GM12878 (cell line): ENCODE results near the gene ALDH3A2. TPM values are rescaled to one million over a fixed set of nuclear protein-coding genes. Genes with fewer than 3 reads are reported as not detected.

Experiments
- ATAC-seq: fragments of 200-7000 bp; cut with Tn5 transposase; 3 replicates; pipeline ENCODE4 v1.9.1; 2020; ENCODE audit warnings: mild to moderate bottlenecking, moderate library complexity
- BruUV-seq: library from RNA; stranded (reverse); fragments of 400-500 nt; replicated peaks from 2 replicates; lab custom pipeline; 2021; lab: Mats Ljungman, UMichigan
- CTCF ChIA-PET: fragments of 300-600 bp; sonication (Branson Sonifier 250); formaldehyde crosslinking; extraction: SDS; loops from one replicate; lab custom pipeline; 2021; ENCODE audit warnings: inconsistent platforms; lab: Yijun Ruan, JAX
- POLR2A ChIA-PET: fragments of 350-600 bp; formaldehyde crosslinking; extraction: SDS; loops from one replicate; lab custom pipeline; 2021; ENCODE audit warnings: inconsistent platforms; lab: Charles Lee
- RAD21 ChIA-PET: fragments of 300-600 bp; sonication (Branson Sonifier 250); formaldehyde crosslinking; loops from one replicate; lab custom pipeline; 2023; ENCODE audit warnings: antibody characterized with exemption; ENCODE audit not compliant: unreplicated experiment; lab: Charles Lee
- SMC1A ChIA-PET: fragments of 300-600 bp; sonication (Branson Sonifier 250); formaldehyde crosslinking; loops from one replicate; lab custom pipeline; 2023; ENCODE audit not compliant: unreplicated experiment, uncharacterized antibody; lab: Charles Lee
- DNase-seq: peaks from one replicate; pipeline ENCODE4 v3.0.0-alpha.2; 2011; ENCODE audit warnings: low read depth, low spot score
- FAIRE-seq: peaks from 3 replicates; lab custom pipeline; 2011; peaks lifted over from hg19 to GRCh38; lab: Jason Lieb, UNC
- H2AFZ ChIP-seq: 2 replicates; pipeline ENCODE4 v1.6.0; 2011; ENCODE audit warnings: low read depth, low read length, control low read depth; ENCODE audit not compliant: control insufficient read depth
- H3K27ac ChIP-seq: 2 replicates; pipeline ENCODE4 v1.5.1; 2011; ENCODE audit warnings: control low read depth; ENCODE audit not compliant: control insufficient read depth, insufficient read depth
- H3K27me3 ChIP-seq, 2 experiments: replicated peaks in 1 of 2; 2 replicates each; pipeline versions ENCODE4 v1.6.0 to v1.6.1; 2011; ENCODE audit warnings: low read length in 1 of 2; ENCODE audit not compliant: control insufficient read depth in 2 of 2, insufficient read depth in 2 of 2
- H3K36me3 ChIP-seq, 2 experiments: 2 replicates each; pipeline ENCODE4 v1.5.1; 2011; ENCODE audit warnings: low read length in 1 of 2; ENCODE audit not compliant: control insufficient read depth in 2 of 2, insufficient read depth in 2 of 2
- H3K4me1 ChIP-seq: 2 replicates; pipeline ENCODE4 v1.6.1; 2011; ENCODE audit warnings: mild to moderate bottlenecking, low read length, moderate library complexity, mixed read lengths; ENCODE audit not compliant: control insufficient read depth, insufficient read depth
- H3K4me2 ChIP-seq: 2 replicates; pipeline ENCODE4 v1.6.0; 2011; ENCODE audit warnings: control low read depth; ENCODE audit not compliant: control insufficient read depth, insufficient read depth
- H3K4me3 ChIP-seq: fragments of 200-600 bp; sonication (generic); 2 replicates; pipeline ENCODE4 v1.5.1; 2016
- H3K79me2 ChIP-seq: 2 replicates; pipeline ENCODE4 v1.6.0; 2011; ENCODE audit warnings: low read length; ENCODE audit not compliant: control insufficient read depth, insufficient read depth
- H3K9ac ChIP-seq: 2 replicates; pipeline ENCODE4 v1.8.0; 2011; ENCODE audit warnings: low read length, control low read depth, mixed read lengths; ENCODE audit not compliant: control insufficient read depth, insufficient read depth
- H3K9me3 ChIP-seq: replicated peaks from 3 replicates; pipeline ENCODE4 v1.5.1; 2011; ENCODE audit warnings: mild to moderate bottlenecking, low read length; ENCODE audit not compliant: control insufficient read depth, insufficient read depth
- H4K20me1 ChIP-seq: 2 replicates; pipeline ENCODE4 v1.6.0; 2011; ENCODE audit not compliant: control insufficient read depth, insufficient read depth
- ESRRA ChIP-seq: IDR thresholded peaks from 2 replicates; pipeline ENCODE4 v1.6.1; 2012; ENCODE audit warnings: mild to moderate bottlenecking, low read length, improper control_type of control experiment
- ETV6 ChIP-seq, 2 experiments: fragments of 450-650 bp in 1 of 2; IDR thresholded peaks in 1 of 2; conservative IDR thresholded peaks in 1 of 2; 2 replicates each; pipeline ENCODE4 v1.6.1; 2014; ENCODE audit warnings: antibody characterized with exemption in 1 of 2, borderline replicate concordance in 1 of 2, low read depth in 1 of 2, mild to moderate bottlenecking in 1 of 2, moderate library complexity in 1 of 2
- MAX ChIP-seq: IDR thresholded peaks from 2 replicates; pipeline ENCODE4 v1.6.1; 2012; ENCODE audit warnings: low read depth, low read length, improper control_type of control experiment
- MYB ChIP-seq: fragments of 150-350 bp; IDR thresholded peaks from 2 replicates; pipeline ENCODE4 v1.6.1; 2014; ENCODE audit warnings: mild to moderate bottlenecking, low read depth, low read length, borderline replicate concordance
- REST ChIP-seq: IDR thresholded peaks from 2 replicates; pipeline ENCODE4 v1.6.1; 2012; ENCODE audit warnings: mild to moderate bottlenecking, low read depth, low read length
- ZNF274 ChIP-seq: IDR thresholded peaks from one replicate; pipeline ENCODE4 v1.8.0; 2011; ENCODE audit not compliant: insufficient read length, insufficient read depth
- WGBS: methylation state at CpG from one replicate; pipeline ENCODE4 v1.1.6; 2016; ENCODE audit warnings: low lambda C conversion rate; ENCODE audit not compliant: insufficient replicate concordance, insufficient coverage; ENCODE audit errors: missing lambda C conversion rate; 5-methylcytosine and 5-hydroxymethylcytosine counted together
- in situ Hi-C: fragments of 300-500 bp; cut with MboI; formaldehyde crosslinking; loops from 9 replicates; pipeline ENCODE4 v1.14.3; 2018; ENCODE audit warnings: mixed read lengths
- intact Hi-C: fragments of 100-400 bp; cut with micrococcal nuclease; formaldehyde crosslinking; loops from one replicate; pipeline ENCODE4 v1.14.2; 2022; ENCODE audit not compliant: unreplicated experiment
- polyA plus RNA-seq, 11 experiments: library from polyadenylated mRNA; depleted of rRNA in 4 of 11; unstranded in 6 of 11; stranded (reverse) in 5 of 11; fragments of >200 nt; fragmentation: Nextera tagmentation in 4 of 11; fragmentation: Illumina TruSeq in 1 of 11; extraction: Ambion mirVana in 4 of 11; extraction: Trizol in 1 of 11; gene quantifications; 1 replicate in 1 of 11; 2 replicates in 10 of 11; pipeline versions ENCODE4 v1.2.1 to v1.2.3, GENCODE V29; 2011 to 2016; ENCODE audit warnings: inconsistent platforms in 2 of 11, missing spikeins in 2 of 11, low read depth in 1 of 11
- total RNA-seq, 4 experiments: library from RNA; depleted of rRNA in 3 of 4; stranded (reverse); fragments of >200 nt in 3 of 4; fragmentation: Illumina TruSeq in 1 of 4; extraction: Trizol in 1 of 4; gene quantifications; 2 replicates each; pipeline versions ENCODE4 v1.2.1 to v1.2.3, GENCODE V29; 2013 to 2021

Gene ALDH3A2
- total and polyA plus RNA-seq, 10 of the 15 experiments (the other 5 are each of a cell fraction or from before 2014, with no cell fraction given), result 5.0 to 37.0 (median 26.1) TPM

- no peak for TF ChIP-seq ESRRA
- no peak for TF ChIP-seq REST
- no peak for TF ChIP-seq ZNF274
- TF ChIP-seq ETV6 (conservative IDR thresholded peaks at IDR 0.05 in 1 of 2, IDR thresholded peaks at IDR 0.05 in 1 of 2; ENCODE audit: borderline replicate concordance in 1 of 2, low read depth in 1 of 2), result no peak
- no peak for TF ChIP-seq MYB
- no peak for TF ChIP-seq MAX
- intact Hi-C loops (loop anchor here (5.0 to 10.0 kb wide), 3 partner anchors 123 to 280 kb away; partner anchors contain the start of gene B9D1), in situ Hi-C loops (no loop called here)
- Histone ChIP-seq H3K27me3 (no peaks in the 10 kb centered on the region), H3K4me2 (no peak overlapping the region), H3K27ac (no peak overlapping the region), H4K20me1 (no peaks in the 10 kb centered on the region), H3K36me3 (no peaks in the 10 kb centered on the region), H3K9me3 (no peaks in the 10 kb centered on the region), H3K79me2 (peaks cover 7% of the 10 kb centered on the region), H2AFZ (no peak overlapping the region), H3K4me3 (no peak overlapping the region), H3K9ac (no peak overlapping the region), H3K4me1 (peaks cover 8% of the 10 kb centered on the region; the same call in 1 of the 2 replicates)
- RAD21 ChIA-PET, result no interaction called here
- SMC1A ChIA-PET, result interaction anchor here (1.1 to 1.7 kb wide), 2 partner anchors 11 to 107 kb away, joined by 3 to 5 read pairs; no protein-coding TSS in a partner anchor
- 46% methylated on average over 5 of the region's 5 CpGs for WGBS
- POLR2A ChIA-PET, result interaction anchor here (0.5 kb wide), 1 partner anchor 349 kb away, joined by 6 read pairs; no protein-coding TSS in a partner anchor
- CTCF ChIA-PET, result interaction anchor here (0.6 to 1.9 kb wide), 9 partner anchors 9 to 282 kb away, joined by 3 to 8 read pairs (median 3); partner anchors contain the start of gene B9D1
- ATAC-seq (no peak), FAIRE-seq (no peak), DNase-seq (no peak)
- BruUV-seq, result no TSS peak
Measured at GRCh38 chr17:19644493-19645210, 3.9 kb upstream of the ALDH3A2 start.
